Stimulated activated CD4-positive, alpha-beta T cell treated with anti-CD3 and anti-CD28 coated beads, Interleukin-2, amount 100 ng/mL, for 24 hours (primary cell): Measurements from ENCODE around the gene UHRF1.
"Not testable (repeated sequence)": the region's sequence is repeated elsewhere in the genome, so short reads cannot be mapped to it uniquely, and the experiment has no call there.

Experiments
- DNase-seq, 2 donors: peaks; one replicate each; pipeline ENCODE4 v3.0.0-alpha.2; 2020

Gene UHRF1

GRCh38 chr19:4972509-4973230 is 63.4 kb downstream of the UHRF1 start:
- no peak for DNase-seq

GRCh38 chr19:4974880-4975469 is 65.7 kb downstream of the UHRF1 start:
- DNase-seq: no peak

- not testable (repeated sequence) for DNase-seq
Observed at GRCh38 chr19:4975601-4976000, 66.3 kb downstream of the UHRF1 start.

- DNase-seq: no peak
Observed at GRCh38 chr19:4976401-4977298, 67.3 kb downstream of the UHRF1 start.

GRCh38 chr19:4977299-4978174 is 68.2 kb downstream of the UHRF1 start:
- no peak for DNase-seq

GRCh38 chr19:4979211-4979807 is 70.0 kb downstream of the UHRF1 start:
- no peak for DNase-seq

GRCh38 chr19:4980067-4980466 is 70.8 kb downstream of the UHRF1 start:
- DNase-seq: no peak

GRCh38 chr19:4980838-4981680 is 71.8 kb downstream of the UHRF1 start:
- no peak for DNase-seq

GRCh38 chr19:4981681-4981958 is 72.3 kb downstream of the UHRF1 start:
- no peak for DNase-seq

- DNase-seq: no peak
Observed at GRCh38 chr19:4983346-4984105, 74.2 kb downstream of the UHRF1 start.

GRCh38 chr19:4984106-4984380 is 74.7 kb downstream of the UHRF1 start:
- no peak for DNase-seq

GRCh38 chr19:4984438-4984990 is 75.2 kb downstream of the UHRF1 start:
- no peak for DNase-seq

- DNase-seq: no peak
Observed at GRCh38 chr19:4985551-4985991, 76.3 kb downstream of the UHRF1 start.

GRCh38 chr19:4986056-4986455 is 76.8 kb downstream of the UHRF1 start:
- no peak for DNase-seq

- no peak for DNase-seq
Observed at GRCh38 chr19:4986471-4986891, 77.2 kb downstream of the UHRF1 start.

- DNase-seq: no peak
Observed at GRCh38 chr19:4987256-4987655, 78.0 kb downstream of the UHRF1 start.

GRCh38 chr19:4987692-4988370 is 78.5 kb downstream of the UHRF1 start:
- no peak for DNase-seq

GRCh38 chr19:4988770-4989251 is 79.5 kb downstream of the UHRF1 start:
- no peak for DNase-seq

- no peak for DNase-seq
Observed at GRCh38 chr19:4990306-4990705, 81.0 kb downstream of the UHRF1 start.

- DNase-seq: no peak
Observed at GRCh38 chr19:4991538-4991937, 82.2 kb downstream of the UHRF1 start.
